OCI-LY1 (cell line): Measurements from ENCODE around the gene LY6G5C.

ENCODE experiments used
- EZH2 ChIP-seq: fragments of 200-600 bp; sonication (generic), shearing (Covaris generic); IDR thresholded peaks from 2 replicates; pipeline ENCODE4 v1.8.0; 2017; ENCODE audit warnings: borderline replicate concordance, mixed run types, mild to moderate bottlenecking, antibody characterized with exemption, low read length, moderate library complexity, mixed read lengths
- TF ChIP-seq, protein P1 (sequence below): fragments of 200-600 bp; sonication (generic), shearing (Covaris generic); IDR thresholded peaks from 2 replicates; pipeline ENCODE4 v1.5.1; 2017; ENCODE audit warnings: mild to moderate bottlenecking, antibody characterized with exemption, low read length, moderate library complexity, mixed read lengths

DNA sequence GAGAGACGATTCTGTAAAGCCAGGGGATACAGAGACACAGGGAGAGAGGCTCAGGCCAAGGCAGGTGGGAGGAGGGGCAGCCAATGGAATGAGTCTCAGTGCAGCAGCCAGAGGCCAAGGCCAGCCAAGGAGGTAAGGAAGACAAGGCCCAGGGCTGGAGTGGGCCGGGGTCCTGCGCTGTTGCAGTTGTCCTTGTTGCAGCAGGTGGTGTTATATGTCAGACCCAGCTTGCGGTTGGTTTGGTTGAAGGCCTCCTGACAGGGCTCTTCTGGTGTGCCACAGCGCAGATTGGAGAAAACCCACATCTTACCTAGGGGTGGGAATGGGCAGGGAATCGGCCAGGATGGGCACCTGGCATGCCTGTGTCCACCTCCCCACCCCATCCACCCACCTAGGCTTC lies 38.1 kb upstream of the LY6G5C start:
- TF ChIP-seq, protein P1, sequence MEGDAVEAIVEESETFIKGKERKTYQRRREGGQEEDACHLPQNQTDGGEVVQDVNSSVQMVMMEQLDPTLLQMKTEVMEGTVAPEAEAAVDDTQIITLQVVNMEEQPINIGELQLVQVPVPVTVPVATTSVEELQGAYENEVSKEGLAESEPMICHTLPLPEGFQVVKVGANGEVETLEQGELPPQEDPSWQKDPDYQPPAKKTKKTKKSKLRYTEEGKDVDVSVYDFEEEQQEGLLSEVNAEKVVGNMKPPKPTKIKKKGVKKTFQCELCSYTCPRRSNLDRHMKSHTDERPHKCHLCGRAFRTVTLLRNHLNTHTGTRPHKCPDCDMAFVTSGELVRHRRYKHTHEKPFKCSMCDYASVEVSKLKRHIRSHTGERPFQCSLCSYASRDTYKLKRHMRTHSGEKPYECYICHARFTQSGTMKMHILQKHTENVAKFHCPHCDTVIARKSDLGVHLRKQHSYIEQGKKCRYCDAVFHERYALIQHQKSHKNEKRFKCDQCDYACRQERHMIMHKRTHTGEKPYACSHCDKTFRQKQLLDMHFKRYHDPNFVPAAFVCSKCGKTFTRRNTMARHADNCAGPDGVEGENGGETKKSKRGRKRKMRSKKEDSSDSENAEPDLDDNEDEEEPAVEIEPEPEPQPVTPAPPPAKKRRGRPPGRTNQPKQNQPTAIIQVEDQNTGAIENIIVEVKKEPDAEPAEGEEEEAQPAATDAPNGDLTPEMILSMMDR: no peak
- no peak for TF ChIP-seq EZH2
